Measurements from ENCODE around the gene CPSF3. TPM values are rescaled to one million over a fixed set of nuclear protein-coding genes. Genes with fewer than 3 reads are reported as not detected.

Gene CPSF3
- total RNA-seq, 1 donor from 2014 or later: 19.4 TPM

DNA sequence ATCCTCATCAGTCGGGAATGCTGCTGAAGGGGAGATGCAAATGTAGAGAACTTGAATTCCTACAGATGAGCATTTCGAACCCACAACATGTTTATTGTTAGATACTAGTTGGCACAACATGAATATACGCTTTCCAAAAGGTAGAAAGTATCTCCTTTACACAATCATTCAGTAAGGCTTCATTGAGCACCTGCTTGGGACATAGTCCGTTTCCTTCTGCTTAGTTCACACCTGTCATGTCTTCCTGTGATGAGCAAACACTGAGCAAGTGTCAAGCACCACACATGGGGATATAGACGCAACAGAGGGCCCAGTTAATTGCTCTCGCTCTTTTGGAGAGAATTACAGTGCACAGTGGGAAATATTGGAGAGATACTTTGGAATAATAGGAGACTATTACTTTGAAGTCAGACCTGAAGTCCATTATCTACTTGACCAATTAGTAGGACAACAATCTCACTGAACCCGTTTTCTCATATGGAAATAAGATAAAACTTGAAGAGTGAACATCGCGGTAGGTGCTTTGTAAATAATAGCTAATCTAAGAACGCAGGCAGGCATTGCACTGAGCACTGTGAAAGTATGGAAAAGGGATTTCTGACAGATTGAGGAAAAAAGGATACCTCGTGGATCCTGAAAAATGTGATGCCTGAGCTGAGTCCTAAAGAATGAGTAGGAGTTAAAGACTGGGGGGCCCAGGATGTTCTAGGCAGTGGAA lies 1.2 kb downstream of the CPSF3 start:
- Histone ChIP-seq H3K36me3 (peaks cover 0 to 7% of the 10 kb centered on the region in 2 donors), H3K27me3 (no peaks in the 10 kb centered on the region), H3K27ac (no peak overlapping the region), H3K4me3 (peak overlapping the region; percentile 67 to 72), H3K4me1 (peaks cover 41% of the 10 kb centered on the region), H3K9me3 (no peaks in the 10 kb centered on the region)
- TF ChIP-seq POLR2A (IDR thresholded peaks at IDR 0.05): no peak
- TF ChIP-seq POLR2AphosphoS5 (IDR thresholded peaks at IDR 0.05; ENCODE audit: insufficient read depth in 1 of 2, low read depth in 1 of 2): no peak
- no peak for TF ChIP-seq CTCF (IDR thresholded peaks at IDR 0.05)
- intact Hi-C loops (cut with DNase I): no loop called here
- DNase-seq (ENCODE audit: extremely low spot score in 2 of 2): no peak

DNA sequence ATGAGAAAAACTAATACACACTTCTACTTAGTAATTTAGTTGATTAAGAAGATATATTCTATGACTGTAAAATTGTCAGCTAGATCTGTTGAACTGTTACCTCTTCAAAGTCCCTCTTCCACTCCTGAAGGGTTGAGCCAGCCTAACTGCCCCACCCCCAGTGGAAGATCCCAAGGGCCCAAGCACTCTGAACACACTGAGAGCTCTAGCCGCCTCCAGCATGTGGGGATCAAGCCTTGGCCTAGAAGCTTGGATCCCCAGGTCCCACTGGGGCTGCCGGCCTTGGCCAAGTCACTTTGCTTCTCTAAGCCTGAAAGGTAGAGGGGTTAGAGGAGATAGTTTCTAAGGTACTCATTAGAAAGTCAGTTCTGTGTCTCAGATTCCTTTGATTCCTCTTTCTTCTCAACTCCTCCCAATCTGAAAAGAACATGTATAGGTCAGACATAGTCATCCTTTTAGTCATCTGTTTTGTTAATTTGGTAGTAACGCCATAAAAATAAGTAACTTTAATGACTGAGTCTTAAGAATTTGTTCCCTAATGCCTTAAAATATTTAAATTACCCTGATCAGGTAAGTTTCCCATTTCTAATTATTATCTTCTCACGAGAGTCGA lies 5.6 kb downstream of the CPSF3 start:
- TF ChIP-seq POLR2AphosphoS5 (IDR thresholded peaks at IDR 0.05; ENCODE audit: insufficient read depth in 1 of 2, low read depth in 1 of 2) (no peak), CTCF (IDR thresholded peaks at IDR 0.05) (no peak), POLR2A (IDR thresholded peaks at IDR 0.05) (no peak)
- intact Hi-C loops (cut with DNase I): no loop called here
- Histone ChIP-seq H3K4me3 (no peak overlapping the region), H3K4me1 (peaks cover 11% of the 10 kb centered on the region), H3K27ac (no peak overlapping the region), H3K36me3 (peaks cover 0 to 38% of the 10 kb centered on the region in 2 donors), H3K9me3 (no peaks in the 10 kb centered on the region), H3K27me3 (no peaks in the 10 kb centered on the region)
- no peak for DNase-seq (ENCODE audit: extremely low spot score in 2 of 2)

DNA sequence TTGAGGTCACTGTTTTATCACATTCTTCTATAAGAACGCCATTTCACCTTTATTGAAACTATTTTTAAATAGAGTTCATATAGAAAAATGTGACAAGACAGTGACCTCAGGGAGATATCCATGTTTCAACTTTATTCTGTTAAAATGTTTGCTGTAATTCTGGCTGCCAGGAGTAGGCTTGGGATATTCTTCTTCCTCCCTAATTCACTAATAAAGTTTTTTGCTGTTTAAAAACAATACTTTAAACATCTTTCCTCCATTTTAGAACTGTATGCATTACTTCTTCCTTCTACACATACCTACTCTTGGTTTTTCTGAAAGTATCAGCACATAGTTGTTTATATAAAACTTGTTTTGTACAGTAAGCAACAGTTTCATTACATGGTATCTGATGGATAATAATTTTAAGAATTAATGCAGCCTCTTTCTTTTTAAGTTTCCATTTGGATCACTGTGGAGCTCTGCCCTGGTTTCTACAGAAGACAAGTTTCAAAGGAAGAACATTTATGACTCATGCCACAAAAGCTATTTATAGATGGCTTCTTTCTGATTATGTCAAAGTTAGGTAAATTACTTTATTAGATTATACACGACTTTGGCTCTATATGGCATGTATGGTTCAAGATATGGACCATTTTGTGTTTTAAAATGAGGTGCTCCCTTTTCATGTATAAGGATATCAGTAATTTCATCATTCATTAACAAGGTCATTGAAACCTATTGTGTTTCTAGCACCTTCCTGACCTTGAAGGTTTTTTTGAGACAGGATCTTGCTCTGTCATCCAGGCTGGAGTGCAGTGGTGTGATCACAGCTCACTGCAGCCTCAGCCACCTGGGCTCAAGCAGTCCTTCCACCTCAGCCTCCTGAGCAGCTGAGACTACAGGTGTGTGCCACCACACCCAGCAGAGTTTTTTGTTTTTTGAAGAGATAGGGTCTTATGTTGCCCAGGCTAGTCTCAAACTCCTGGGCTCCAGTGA lies 7.2 kb downstream of the CPSF3 start:
- intact Hi-C loops (cut with DNase I): no loop called here
- no peaks in the 10 kb centered on the region for H3K27me3 ChIP-seq
- H3K9me3 ChIP-seq: no peaks in the 10 kb centered on the region
- no peaks in the 10 kb centered on the region for H3K4me1 ChIP-seq
- no peak for DNase-seq (ENCODE audit: extremely low spot score in 2 of 2)
- H3K4me3 ChIP-seq: no peak overlapping the region
- peaks cover 0 to 45% of the 10 kb centered on the region in 2 donors for H3K36me3 ChIP-seq
- no peak for TF ChIP-seq CTCF (IDR thresholded peaks at IDR 0.05)
- TF ChIP-seq POLR2A (IDR thresholded peaks at IDR 0.05): no peak
- no peak for TF ChIP-seq POLR2AphosphoS5 (IDR thresholded peaks at IDR 0.05; ENCODE audit: insufficient read depth in 1 of 2, low read depth in 1 of 2)
- H3K27ac ChIP-seq: no peak overlapping the region

DNA sequence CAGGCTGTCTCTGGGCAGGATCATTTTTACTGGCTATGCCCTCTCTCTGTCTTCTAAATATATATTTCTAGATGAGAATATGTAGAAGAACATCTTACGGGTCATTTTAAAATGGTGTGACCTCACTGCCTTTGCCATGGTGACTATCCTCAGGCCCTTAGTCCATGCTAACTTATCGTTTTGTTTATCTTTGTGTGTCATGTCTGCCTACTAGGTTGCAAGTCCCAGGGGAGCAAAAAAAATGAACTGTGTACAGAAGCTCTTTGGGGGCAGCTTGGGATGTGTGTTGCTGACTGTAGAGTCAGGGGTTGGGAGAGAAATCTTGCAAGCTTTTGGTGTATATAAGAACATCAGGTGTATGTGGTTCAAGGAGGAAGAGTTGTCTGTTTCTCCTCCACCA lies 11.0 kb downstream of the CPSF3 start:
- no peak for TF ChIP-seq POLR2A (IDR thresholded peaks at IDR 0.05)
- no peak for TF ChIP-seq POLR2AphosphoS5 (IDR thresholded peaks at IDR 0.05; ENCODE audit: insufficient read depth in 1 of 2, low read depth in 1 of 2)
- no peak for TF ChIP-seq CTCF (IDR thresholded peaks at IDR 0.05)
- Histone ChIP-seq H3K27me3 (no peaks in the 10 kb centered on the region), H3K9me3 (no peaks in the 10 kb centered on the region), H3K4me1 (no peaks in the 10 kb centered on the region), H3K4me3 (no peak overlapping the region), H3K27ac (no peak overlapping the region), H3K36me3 (peaks cover 0 to 68% of the 10 kb centered on the region in 2 donors)
- no peak for DNase-seq (ENCODE audit: extremely low spot score in 2 of 2)
- intact Hi-C loops (cut with DNase I): no loop called here

Data from vagina (tissue), 2 donors.